ENCODE data around the gene TNFRSF9.
A peak's percentile ranks its signal among the peaks of the same experiment; 100 is the strongest.
"Not testable (repeated sequence)": the region's sequence is repeated elsewhere in the genome, so short reads cannot be mapped to it uniquely, and the experiment has no call there.

TNFRSF9 gene

DNA sequence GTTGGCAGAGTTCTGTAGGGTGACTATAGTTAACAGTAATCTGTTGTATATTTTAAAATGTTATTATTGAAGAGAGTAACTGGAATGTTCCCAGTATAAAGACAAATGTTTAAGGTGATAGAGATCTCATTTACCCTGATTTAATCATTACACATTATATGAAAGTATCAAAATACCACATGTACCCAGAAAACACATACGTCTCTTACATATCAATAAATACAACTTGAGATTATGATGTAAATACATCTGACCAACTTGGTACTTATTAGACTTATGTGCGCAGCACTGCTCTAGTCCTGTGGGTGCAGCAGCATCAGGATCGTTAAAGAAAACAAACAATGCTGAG lies 20.2 kb upstream of the TNFRSF9 start:
- no peak for DNase-seq

DNA sequence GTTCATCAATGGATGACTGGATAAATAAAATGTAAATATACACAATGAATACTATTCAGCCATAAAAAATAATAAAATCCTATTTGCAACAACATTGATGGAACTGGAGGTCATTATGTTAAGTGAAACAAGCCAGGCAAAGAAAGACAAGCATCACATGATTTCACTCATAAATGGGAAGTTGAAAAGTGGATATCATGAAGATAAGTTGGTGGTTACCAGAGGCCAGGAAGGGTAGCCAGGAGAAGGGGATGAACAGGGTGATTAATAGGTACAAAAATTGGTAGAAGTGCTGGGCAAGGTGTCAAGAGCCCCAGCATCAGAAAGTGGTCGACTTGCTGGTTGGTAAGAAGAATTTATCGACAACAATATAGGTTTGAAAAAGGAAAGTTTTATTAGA lies 19.5 kb upstream of the TNFRSF9 start:
- no peak for DNase-seq

DNA sequence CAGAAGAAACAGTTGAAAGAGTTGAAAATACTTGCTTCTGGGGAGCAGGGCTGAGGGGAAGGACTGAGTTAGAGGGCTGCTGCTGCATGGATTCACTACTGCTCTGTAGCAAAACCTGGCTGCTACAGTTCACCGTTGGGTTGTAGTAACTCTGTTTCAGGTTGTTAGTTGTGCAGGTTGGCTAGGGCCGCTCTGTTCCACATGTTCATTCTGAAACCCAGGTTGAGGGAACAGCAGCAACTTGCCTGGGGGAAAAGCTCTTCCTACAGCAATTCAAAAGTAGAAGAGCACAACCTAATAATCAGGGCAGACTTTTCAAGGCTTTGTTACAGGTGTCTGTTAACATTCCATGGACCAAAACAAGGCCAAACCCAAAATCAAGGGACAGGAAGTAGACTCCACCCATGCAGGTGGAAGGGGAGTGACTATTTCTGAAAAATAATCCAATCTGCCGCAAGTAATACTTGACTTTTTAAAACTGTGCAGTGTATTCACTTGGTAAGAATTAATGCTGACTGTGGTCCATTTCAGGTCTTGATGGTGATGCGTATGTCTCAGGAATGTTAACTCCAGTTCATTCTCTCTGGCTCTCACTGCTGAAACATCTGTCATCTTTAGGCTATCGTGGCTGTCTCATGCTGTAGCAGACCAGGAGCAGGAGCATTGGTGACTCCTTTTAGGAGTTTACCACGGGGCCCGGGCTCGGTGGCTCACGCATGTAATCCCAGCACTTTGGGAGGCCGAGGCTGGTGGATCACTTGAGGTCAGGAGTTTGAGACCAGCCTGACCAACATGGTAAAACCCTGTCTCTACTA lies 15.8 kb upstream of the TNFRSF9 start:
- no peak for DNase-seq

GRCh38 chr1:7954683-7955082 lies 14.0 kb upstream of the TNFRSF9 start:
- no peak for DNase-seq

- peak; percentile 47 for DNase-seq
Measured at GRCh38 chr1:7953850-7954609, 13.4 kb upstream of the TNFRSF9 start.

- not testable (repeated sequence) for DNase-seq
Measured at GRCh38 chr1:7952791-7953190, 12.2 kb upstream of the TNFRSF9 start.

DNA sequence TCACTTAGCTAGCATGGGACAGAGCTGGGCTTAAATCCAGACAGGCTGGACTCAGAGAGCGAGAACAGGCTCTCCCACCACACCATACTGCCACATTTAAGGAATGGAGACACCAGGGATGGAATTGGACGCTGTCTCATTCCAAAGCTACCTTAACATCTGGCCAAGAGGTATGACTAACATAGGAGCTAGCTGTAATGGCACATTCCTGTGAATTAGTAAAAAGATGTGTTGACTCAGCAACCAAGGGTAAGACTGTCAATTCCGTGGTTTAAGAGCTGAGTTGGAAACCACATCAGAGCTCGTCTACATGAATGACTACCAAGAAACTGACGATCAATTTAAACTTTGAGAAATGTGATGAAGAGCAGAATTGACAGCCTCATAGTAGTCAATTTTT lies 8.3 kb upstream of the TNFRSF9 start:
- DNase-seq: peak; percentile 71

DNA sequence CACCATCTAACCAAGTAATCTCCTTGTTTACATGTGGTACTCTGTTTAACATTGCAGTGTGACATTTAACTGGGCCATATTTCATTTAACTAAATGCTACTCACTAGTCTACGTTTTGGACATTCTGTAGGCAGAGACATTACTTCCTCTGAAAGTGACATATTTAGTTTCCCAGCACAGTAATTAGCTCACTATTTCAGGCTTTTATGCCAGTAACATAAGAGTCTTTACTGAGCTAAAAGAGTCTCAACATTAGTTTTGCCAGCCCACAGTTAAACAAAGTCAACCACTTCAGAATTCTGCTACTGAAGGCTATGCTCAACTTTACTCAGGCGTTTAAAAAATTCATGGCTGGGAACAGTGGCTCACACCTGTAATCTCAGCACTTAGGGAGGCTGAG lies 2.6 kb upstream of the TNFRSF9 start:
- no peak for DNase-seq

GRCh38 chr1:7942214-7942921 lies 1.7 kb upstream of the TNFRSF9 start:
- DNase-seq: peak; percentile 21

DNA sequence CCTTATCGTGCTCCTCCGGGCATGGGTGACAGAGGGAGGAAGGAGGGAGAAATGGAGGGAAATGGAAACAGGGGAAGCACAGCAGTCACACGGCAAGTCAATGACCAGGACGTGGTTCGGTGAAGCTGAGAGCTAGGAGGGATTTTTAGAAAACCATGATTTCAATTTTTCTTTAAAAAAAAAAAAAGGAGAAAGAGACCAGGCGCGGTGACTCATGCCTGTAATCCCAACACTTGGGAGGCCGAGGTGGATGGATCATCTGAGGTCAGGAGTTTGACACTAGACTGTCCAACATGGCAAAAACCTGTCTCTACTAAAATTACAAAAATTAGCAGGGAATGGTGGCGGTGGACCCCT lies 776 bp upstream of the TNFRSF9 start:
- no peak for DNase-seq

- no peak for DNase-seq
Measured at GRCh38 chr1:7940034-7940433, 605 bp downstream of the TNFRSF9 start.

GRCh38 chr1:7938070-7938469 lies 2.6 kb downstream of the TNFRSF9 start:
- no peak for DNase-seq

GRCh38 chr1:7932524-7933138 lies 8.0 kb downstream of the TNFRSF9 start:
- DNase-seq: no peak

DNA sequence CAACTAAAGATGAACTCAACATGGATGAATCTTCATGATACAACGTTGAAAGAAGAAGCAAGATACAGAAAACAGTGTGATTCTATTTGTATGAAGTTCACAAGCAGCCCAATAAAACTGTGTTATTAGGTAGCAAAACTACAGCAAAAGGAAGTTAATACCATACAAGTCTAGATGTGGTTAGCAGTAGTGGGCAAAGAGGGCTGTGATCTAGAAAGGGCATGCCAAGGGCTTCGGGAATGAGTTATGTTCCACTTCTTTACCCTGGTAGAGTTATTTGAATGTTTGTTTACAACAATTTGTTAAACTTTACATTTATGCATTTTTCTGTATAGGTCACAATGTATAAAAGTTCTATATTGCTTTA lies 9.2 kb downstream of the TNFRSF9 start:
- no peak for DNase-seq

GRCh38 chr1:7930645-7931445 lies 9.8 kb downstream of the TNFRSF9 start:
- DNase-seq: peak; percentile 44

DNA sequence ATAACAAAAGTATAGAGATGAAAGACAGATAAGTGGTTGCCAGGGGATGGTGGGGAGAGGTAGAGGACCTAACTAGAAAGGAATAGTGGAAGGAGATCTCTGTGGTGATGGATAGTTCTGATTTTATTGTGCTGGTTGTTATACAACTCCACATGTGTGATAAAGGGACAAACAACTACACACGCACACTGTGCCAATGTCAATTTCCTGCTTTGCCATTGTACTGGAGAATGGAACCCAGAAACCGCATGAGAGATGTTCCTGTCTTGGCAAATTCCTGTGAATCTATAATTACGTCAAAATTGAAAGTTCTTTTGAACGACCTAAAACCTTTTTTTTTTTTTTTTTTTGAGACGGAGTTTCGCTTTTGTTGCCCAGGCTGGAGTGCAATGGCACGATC lies 11.0 kb downstream of the TNFRSF9 start:
- peak; percentile 26 for DNase-seq

DNA sequence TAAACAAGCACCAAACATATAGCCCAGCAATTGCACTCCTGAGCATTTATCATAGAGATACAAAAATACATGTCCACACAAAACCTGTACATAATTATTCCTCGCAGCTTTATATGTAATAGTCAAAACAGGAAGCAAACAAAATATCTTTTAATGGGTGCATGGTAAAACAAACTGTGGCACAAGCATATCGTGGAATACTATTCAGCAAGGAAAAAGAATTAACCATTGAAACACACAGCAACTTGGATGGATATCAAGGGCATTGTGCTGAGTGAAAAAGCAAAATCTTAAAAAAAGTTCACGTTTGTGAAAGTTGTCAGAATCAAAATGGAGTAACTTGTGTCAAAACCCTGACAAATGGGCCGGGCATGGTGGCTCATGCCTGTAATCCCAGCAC lies 12.4 kb downstream of the TNFRSF9 start:
- no peak for DNase-seq

- not testable (repeated sequence) for DNase-seq
Measured at GRCh38 chr1:7927061-7927460, 13.6 kb downstream of the TNFRSF9 start.

DNA sequence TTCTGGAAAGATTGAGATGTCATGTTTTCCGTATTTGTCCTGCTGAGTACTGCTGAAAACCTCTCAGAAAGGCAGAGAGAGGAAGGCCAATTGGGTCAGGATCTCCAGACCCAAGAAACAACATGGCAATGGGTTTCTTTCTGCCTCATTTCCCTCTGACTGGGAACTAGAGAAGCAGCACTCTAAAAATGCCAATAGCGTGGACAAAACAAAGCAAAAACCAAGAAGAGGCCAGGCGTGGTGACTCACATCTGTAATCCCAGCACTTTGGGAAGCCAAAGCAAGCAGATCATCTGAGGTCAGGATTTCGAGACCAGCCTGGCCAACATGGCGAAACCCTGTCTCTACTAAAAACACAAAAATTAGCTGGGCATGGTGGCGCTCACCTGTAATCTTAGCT lies 18.3 kb downstream of the TNFRSF9 start:
- no peak for DNase-seq

- DNase-seq: no peak
Measured at GRCh38 chr1:7921796-7922195, 18.8 kb downstream of the TNFRSF9 start.

GRCh38 chr1:7919880-7920279 lies 20.8 kb downstream of the TNFRSF9 start:
- no peak for DNase-seq

DNA sequence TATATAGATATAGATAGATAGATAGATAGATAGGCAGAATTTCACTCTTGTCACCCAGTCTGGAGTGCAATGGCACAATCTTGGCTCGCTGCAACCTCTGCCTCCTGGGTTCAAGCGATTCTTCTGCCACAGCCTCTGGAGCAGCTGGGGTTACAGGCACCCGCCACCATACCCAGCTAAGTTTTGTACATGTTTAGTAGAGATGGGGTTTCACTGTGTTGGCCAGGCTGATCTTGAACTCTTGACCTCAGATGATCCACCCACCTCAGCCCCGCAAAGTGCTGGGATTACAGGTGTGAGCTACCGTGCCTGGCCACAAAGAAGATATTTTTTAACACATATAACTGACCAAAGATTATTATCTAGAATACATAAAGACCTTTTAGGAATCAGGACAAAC lies 22.7 kb downstream of the TNFRSF9 start:
- not testable (repeated sequence) for DNase-seq

- DNase-seq: no peak
Measured at GRCh38 chr1:7916501-7916830, 24.2 kb downstream of the TNFRSF9 start.

Measured in central memory CD4-positive, alpha-beta T cell (primary cell).